Measurements from ENCODE around the gene ALX3.

Gene ALX3

DNA sequence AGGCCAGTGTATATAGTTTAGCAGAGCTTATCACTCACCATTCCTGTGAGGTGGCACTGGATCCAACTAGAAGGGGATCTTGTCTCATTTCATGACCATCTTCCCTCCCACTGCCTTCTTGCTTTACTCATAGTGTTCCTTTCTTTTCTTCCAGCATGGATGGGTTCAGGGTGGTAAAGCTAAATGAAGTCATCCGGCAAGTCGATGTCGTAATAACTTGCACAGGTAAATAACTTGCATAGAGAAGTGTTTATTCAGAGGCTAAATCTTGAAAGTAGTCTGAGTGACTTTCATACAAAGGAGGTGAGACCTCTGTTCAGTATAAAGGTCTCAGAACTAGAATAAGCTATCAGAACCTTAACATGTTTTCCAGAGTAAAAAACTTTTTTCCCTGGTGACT lies 52.7 kb downstream of the ALX3 start:
- peaks cover 93% of the 10 kb centered on the region for H3K36me3 ChIP-seq (ENCODE audit: insufficient read depth, low read length)
- no peak overlapping the region for H3K4me3 ChIP-seq (ENCODE audit: low read depth, low read length, poor library complexity, severe bottlenecking)
- no peak overlapping the region for H3K4me2 ChIP-seq (ENCODE audit: low read length)

DNA sequence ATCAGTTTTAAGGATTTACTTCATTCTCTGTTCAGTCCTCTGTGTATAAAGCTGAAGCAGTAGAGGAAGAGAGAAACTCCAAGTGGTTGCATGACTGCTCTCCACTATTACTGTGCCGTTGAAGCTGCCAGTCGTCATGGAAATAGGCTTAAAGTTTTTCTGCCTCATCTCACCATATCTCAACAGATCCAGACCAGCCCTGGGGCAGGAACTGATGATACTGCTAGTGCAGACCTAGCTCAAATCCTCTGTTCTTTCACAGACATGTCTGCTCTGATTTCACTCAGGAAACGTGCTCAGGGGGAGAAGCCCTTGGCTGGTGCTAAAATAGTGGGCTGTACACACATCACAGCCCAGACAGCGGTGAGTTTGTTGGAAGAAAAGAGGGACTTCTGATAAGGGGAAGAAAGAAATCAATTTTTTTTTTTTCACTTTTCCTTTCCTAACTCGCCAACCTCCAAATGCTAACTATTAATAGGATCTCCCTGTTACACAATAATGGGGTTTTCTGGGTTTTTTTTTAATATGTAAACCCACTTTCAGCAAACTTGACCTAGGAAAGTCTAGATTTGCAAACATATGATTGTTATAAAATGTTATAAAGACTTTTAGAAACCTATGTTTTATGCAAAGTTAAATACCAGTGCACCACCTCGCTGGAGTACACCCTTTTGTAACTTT lies 58.2 kb downstream of the ALX3 start:
- no peaks in the 10 kb centered on the region for H3K9me3 ChIP-seq (ENCODE audit: low read length)
- TF ChIP-seq EZH2 (IDR thresholded peaks at IDR 0.05; ENCODE audit: borderline replicate concordance, low read length) (no peak), CTCF (IDR thresholded peaks at IDR 0.05; ENCODE audit: low read length) (no peak)
- no peaks in the 10 kb centered on the region for H3K27me3 ChIP-seq (ENCODE audit: insufficient read depth, low read length)
- H3K27ac ChIP-seq (ENCODE audit: low read depth, low read length, poor library complexity, severe bottlenecking), result peak overlapping the region; percentile 68
- no peak overlapping the region for H2AFZ ChIP-seq (ENCODE audit: low read length)
- peaks cover 75% of the 10 kb centered on the region; the same call in 1 of the 2 replicates for H3K36me3 ChIP-seq (ENCODE audit: insufficient read depth, low read length)
- no peaks in the 10 kb centered on the region for H4K20me1 ChIP-seq (ENCODE audit: insufficient read depth, low read length)
- H3K4me1 ChIP-seq (ENCODE audit: insufficient read depth, low read length, severe bottlenecking), result peaks cover 16% of the 10 kb centered on the region
- no peak overlapping the region for H3K4me3 ChIP-seq (ENCODE audit: low read depth, low read length, poor library complexity, severe bottlenecking)
- H3K79me2 ChIP-seq (ENCODE audit: insufficient read depth, low read length), result no peaks in the 10 kb centered on the region
- no peaks in the 10 kb centered on the region for H3F3A ChIP-seq (ENCODE audit: insufficient read depth, low read length)
- H3K9ac ChIP-seq (ENCODE audit: low read length), result no peak overlapping the region
- no peak overlapping the region for H3K4me2 ChIP-seq (ENCODE audit: low read length)
- no peaks in the 10 kb centered on the region for H3K9me2 ChIP-seq (ENCODE audit: low read depth, low read length)

More for the DNA sequence above, 52.7 kb downstream of the ALX3 start:
- Histone ChIP-seq H3K27me3 (ENCODE audit: insufficient read depth, low read length) (no peaks in the 10 kb centered on the region), H3K27ac (ENCODE audit: low read depth, low read length, poor library complexity, severe bottlenecking) (no peak overlapping the region), H2AFZ (ENCODE audit: low read length) (no peak overlapping the region), H3K79me2 (ENCODE audit: insufficient read depth, low read length) (no peaks in the 10 kb centered on the region), H3K9me2 (ENCODE audit: low read depth, low read length) (no peaks in the 10 kb centered on the region), H3F3A (ENCODE audit: insufficient read depth, low read length) (no peaks in the 10 kb centered on the region), H3K9ac (ENCODE audit: low read length) (no peak overlapping the region), H3K4me1 (ENCODE audit: insufficient read depth, low read length, severe bottlenecking) (no peaks in the 10 kb centered on the region), H3K9me3 (ENCODE audit: low read length) (no peaks in the 10 kb centered on the region), H4K20me1 (ENCODE audit: insufficient read depth, low read length) (no peaks in the 10 kb centered on the region)
- TF ChIP-seq CTCF (IDR thresholded peaks at IDR 0.05; ENCODE audit: low read length) (no peak), EZH2 (IDR thresholded peaks at IDR 0.05; ENCODE audit: borderline replicate concordance, low read length) (no peak)

- Histone ChIP-seq H3K36me3 (ENCODE audit: insufficient read depth, low read length) (peaks cover 68% of the 10 kb centered on the region; the same call in 1 of the 2 replicates), H3K9me2 (ENCODE audit: low read depth, low read length) (no peaks in the 10 kb centered on the region), H3K27me3 (ENCODE audit: insufficient read depth, low read length) (no peaks in the 10 kb centered on the region), H2AFZ (ENCODE audit: low read length) (no peak overlapping the region), H3K4me1 (ENCODE audit: insufficient read depth, low read length, severe bottlenecking) (peaks cover 19% of the 10 kb centered on the region), H3K9me3 (ENCODE audit: low read length) (no peaks in the 10 kb centered on the region), H4K20me1 (ENCODE audit: insufficient read depth, low read length) (no peaks in the 10 kb centered on the region), H3K27ac (ENCODE audit: low read depth, low read length, poor library complexity, severe bottlenecking) (peak overlapping the region; percentile 68), H3K4me2 (ENCODE audit: low read length) (no peak overlapping the region), H3K9ac (ENCODE audit: low read length) (no peak overlapping the region), H3K79me2 (ENCODE audit: insufficient read depth, low read length) (no peaks in the 10 kb centered on the region), H3F3A (ENCODE audit: insufficient read depth, low read length) (no peaks in the 10 kb centered on the region), H3K4me3 (ENCODE audit: low read depth, low read length, poor library complexity, severe bottlenecking) (no peak overlapping the region)
- TF ChIP-seq CTCF (IDR thresholded peaks at IDR 0.05; ENCODE audit: low read length), result peak; percentile 69
- no peak for TF ChIP-seq EZH2 (IDR thresholded peaks at IDR 0.05; ENCODE audit: borderline replicate concordance, low read length)
Measured at GRCh38 chr1:110011527-110012041, 58.9 kb downstream of the ALX3 start.

All from OCI-LY1 (cell line).